Measurements from ENCODE around the gene KCP. TPM values are rescaled to one million over a fixed set of nuclear protein-coding genes. Genes with fewer than 3 reads are reported as not detected.

The KCP gene
- total RNA-seq, 1 experiment from 2014 or later = 2.7 TPM

DNA sequence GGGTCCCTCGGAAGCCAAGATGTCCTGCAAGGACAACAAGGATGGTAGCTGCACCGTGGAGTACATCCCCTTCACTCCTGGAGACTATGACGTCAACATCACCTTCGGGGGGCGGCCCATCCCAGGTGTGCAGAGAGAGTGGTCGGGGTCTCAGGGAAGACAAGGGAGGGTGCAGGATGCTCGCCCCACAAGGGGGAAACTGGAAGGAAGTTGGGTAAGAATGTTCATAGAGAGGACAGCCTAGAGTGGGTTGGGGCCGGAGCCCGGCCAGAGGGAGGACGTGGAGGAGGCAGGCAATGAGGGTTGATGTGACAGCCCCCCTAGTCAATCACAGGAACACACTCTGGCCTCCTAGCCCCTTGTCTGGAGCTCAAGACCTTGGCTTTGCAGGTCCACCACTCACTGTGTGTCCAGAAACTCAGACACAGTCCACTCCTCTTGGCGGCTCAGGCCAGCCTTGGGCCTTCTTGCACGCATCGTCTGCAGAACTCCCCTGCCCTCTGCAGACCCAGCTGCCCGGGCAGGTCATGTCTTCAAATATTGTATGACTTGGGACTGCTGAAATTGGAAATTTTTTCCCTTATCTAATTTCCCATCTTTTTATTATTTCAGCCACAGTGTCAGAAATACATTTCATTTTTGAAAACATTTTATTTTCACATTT, 63.6 kb downstream of the KCP start:
- Mint-ChIP-seq H3K27ac (no peak overlapping the region), H3K4me1 (peaks cover 2% of the 10 kb centered on the region), H3K27me3 (ENCODE audit: low read depth) (no peaks in the 10 kb centered on the region), H3K9me3 (no peaks in the 10 kb centered on the region), H3K4me3 (no peak overlapping the region), H3K36me3 (no peaks in the 10 kb centered on the region)
- DNase-seq (ENCODE audit: low spot score) (no peak), ATAC-seq (no peak)
- CTCF ChIA-PET = interaction anchor here (0.6 to 1.3 kb wide), 3 partner anchors 16 to 177 kb away, joined by 3 to 4 read pairs (median 3); no protein-coding TSS in a partner anchor
- POLR2A ChIA-PET = no interaction called here
- TF ChIP-seq, protein P1, sequence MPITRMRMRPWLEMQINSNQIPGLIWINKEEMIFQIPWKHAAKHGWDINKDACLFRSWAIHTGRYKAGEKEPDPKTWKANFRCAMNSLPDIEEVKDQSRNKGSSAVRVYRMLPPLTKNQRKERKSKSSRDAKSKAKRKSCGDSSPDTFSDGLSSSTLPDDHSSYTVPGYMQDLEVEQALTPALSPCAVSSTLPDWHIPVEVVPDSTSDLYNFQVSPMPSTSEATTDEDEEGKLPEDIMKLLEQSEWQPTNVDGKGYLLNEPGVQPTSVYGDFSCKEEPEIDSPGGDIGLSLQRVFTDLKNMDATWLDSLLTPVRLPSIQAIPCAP (CRISPR knock-in tag; IDR thresholded peaks at IDR 0.05) = no peak
- TF ChIP-seq, protein P2, sequence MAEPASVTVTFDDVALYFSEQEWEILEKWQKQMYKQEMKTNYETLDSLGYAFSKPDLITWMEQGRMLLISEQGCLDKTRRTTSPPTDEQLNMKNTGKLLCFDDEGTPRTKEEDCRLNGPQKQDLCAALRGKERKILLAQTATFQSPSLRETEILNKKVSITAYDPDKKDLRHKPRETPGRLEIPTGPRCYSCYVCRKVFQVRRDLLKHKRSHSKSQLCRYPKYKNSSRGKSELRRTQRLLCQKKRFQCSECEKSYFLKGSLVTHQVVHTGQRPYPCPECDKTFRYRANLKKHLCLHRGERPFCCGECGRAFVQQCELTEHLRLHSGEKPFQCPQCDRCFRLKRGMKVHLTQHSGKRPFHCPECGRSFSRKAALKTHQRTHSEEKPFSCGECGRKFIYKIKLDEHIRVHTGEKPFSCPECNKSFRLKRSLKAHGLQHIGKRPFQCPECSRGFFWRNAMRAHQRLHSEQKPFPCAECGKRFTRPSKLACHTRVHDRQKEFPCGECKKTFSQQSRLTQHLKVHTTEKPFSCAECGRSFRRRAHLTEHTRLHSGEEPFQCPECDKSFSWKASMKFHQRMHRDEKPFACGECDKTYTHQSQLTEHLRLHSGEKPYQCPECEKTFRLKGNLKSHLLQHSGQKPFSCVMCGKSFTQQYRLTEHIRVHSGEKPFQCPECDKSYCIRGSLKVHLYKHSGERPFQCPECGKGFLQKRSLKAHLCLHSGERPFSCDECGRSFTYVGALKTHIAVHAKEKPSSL (CRISPR knock-in tag; conservative IDR thresholded peaks at IDR 0.05) = no peak
- TF ChIP-seq JUN (CRISPR knock-in tag; IDR thresholded peaks at IDR 0.05) = no peak
- no peak for TF ChIP-seq SOX15 (CRISPR knock-in tag; IDR thresholded peaks at IDR 0.05)
- no peak for TF ChIP-seq NFATC4 (CRISPR knock-in tag; IDR thresholded peaks at IDR 0.05)
- TF ChIP-seq, protein P3, sequence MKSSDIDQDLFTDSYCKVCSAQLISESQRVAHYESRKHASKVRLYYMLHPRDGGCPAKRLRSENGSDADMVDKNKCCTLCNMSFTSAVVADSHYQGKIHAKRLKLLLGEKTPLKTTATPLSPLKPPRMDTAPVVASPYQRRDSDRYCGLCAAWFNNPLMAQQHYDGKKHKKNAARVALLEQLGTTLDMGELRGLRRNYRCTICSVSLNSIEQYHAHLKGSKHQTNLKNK (CRISPR knock-in tag; IDR thresholded peaks at IDR 0.05) = no peak
- TF ChIP-seq, protein P4, sequence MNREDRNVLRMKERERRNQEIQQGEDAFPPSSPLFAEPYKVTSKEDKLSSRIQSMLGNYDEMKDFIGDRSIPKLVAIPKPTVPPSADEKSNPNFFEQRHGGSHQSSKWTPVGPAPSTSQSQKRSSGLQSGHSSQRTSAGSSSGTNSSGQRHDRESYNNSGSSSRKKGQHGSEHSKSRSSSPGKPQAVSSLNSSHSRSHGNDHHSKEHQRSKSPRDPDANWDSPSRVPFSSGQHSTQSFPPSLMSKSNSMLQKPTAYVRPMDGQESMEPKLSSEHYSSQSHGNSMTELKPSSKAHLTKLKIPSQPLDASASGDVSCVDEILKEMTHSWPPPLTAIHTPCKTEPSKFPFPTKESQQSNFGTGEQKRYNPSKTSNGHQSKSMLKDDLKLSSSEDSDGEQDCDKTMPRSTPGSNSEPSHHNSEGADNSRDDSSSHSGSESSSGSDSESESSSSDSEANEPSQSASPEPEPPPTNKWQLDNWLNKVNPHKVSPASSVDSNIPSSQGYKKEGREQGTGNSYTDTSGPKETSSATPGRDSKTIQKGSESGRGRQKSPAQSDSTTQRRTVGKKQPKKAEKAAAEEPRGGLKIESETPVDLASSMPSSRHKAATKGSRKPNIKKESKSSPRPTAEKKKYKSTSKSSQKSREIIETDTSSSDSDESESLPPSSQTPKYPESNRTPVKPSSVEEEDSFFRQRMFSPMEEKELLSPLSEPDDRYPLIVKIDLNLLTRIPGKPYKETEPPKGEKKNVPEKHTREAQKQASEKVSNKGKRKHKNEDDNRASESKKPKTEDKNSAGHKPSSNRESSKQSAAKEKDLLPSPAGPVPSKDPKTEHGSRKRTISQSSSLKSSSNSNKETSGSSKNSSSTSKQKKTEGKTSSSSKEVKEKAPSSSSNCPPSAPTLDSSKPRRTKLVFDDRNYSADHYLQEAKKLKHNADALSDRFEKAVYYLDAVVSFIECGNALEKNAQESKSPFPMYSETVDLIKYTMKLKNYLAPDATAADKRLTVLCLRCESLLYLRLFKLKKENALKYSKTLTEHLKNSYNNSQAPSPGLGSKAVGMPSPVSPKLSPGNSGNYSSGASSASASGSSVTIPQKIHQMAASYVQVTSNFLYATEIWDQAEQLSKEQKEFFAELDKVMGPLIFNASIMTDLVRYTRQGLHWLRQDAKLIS (CRISPR knock-in tag; IDR thresholded peaks at IDR 0.05; ENCODE audit: borderline replicate concordance) = no peak
- no peak for TF ChIP-seq KAT7 (CRISPR knock-in tag; IDR thresholded peaks at IDR 0.05; ENCODE audit: borderline replicate concordance)
- TF ChIP-seq PRRX2 (CRISPR knock-in tag; IDR thresholded peaks at IDR 0.05) = no peak
- no peak for TF ChIP-seq ZNF317 (CRISPR knock-in tag; IDR thresholded peaks at IDR 0.05; ENCODE audit: borderline replicate concordance, low read depth)
- no peak for TF ChIP-seq TCF7 (CRISPR knock-in tag; IDR thresholded peaks at IDR 0.05; ENCODE audit: low read depth)
- TF ChIP-seq, protein P5, sequence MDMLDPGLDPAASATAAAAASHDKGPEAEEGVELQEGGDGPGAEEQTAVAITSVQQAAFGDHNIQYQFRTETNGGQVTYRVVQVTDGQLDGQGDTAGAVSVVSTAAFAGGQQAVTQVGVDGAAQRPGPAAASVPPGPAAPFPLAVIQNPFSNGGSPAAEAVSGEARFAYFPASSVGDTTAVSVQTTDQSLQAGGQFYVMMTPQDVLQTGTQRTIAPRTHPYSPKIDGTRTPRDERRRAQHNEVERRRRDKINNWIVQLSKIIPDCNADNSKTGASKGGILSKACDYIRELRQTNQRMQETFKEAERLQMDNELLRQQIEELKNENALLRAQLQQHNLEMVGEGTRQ (CRISPR knock-in tag; IDR thresholded peaks at IDR 0.05) = no peak
- TF ChIP-seq TEAD4 (CRISPR knock-in tag; IDR thresholded peaks at IDR 0.05) = no peak

DNA sequence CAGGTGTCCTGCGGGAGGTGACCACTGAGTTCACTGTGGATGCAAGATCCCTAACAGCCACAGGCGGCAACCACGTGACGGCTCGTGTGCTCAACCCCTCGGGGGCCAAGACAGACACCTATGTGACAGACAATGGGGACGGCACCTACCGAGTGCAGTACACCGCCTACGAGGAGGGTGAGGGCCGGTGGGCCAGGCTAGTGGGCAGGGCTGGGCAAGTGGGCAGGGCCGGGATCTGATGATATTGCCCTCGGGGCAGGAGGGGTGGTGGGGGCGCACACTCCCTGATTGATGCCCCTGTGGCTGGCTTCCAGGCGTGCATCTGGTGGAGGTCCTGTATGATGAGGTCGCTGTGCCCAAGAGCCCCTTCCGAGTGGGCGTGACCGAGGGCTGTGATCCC, 64.5 kb downstream of the KCP start:
- POLR2A ChIA-PET = no interaction called here
- DNase-seq (ENCODE audit: low spot score) = no peak
- Mint-ChIP-seq H3K4me1 (peaks cover 8% of the 10 kb centered on the region), H3K27me3 (ENCODE audit: low read depth) (no peaks in the 10 kb centered on the region; the same call in 1 of the 2 replicates), H3K27ac (no peak overlapping the region), H3K9me3 (no peaks in the 10 kb centered on the region), H3K36me3 (no peaks in the 10 kb centered on the region), H3K4me3 (no peak overlapping the region)
- ATAC-seq = no peak
- CTCF ChIA-PET = no interaction called here
- TF ChIP-seq MXD4 (CRISPR knock-in tag; IDR thresholded peaks at IDR 0.05; ENCODE audit: borderline replicate concordance) (no peak), IRF2 (CRISPR knock-in tag; IDR thresholded peaks at IDR 0.05; ENCODE audit: borderline replicate concordance, low read depth) (no peak), ZNF232 (CRISPR knock-in tag; IDR thresholded peaks at IDR 0.05) (no peak), CREM (CRISPR knock-in tag; IDR thresholded peaks at IDR 0.05) (no peak), NR3C1 (CRISPR knock-in tag; conservative IDR thresholded peaks at IDR 0.05; ENCODE audit: low read depth) (no peak), GABPB1 (CRISPR knock-in tag; IDR thresholded peaks at IDR 0.05) (no peak), CREB1 (CRISPR knock-in tag; IDR thresholded peaks at IDR 0.05) (no peak)
- TF ChIP-seq, protein P6, sequence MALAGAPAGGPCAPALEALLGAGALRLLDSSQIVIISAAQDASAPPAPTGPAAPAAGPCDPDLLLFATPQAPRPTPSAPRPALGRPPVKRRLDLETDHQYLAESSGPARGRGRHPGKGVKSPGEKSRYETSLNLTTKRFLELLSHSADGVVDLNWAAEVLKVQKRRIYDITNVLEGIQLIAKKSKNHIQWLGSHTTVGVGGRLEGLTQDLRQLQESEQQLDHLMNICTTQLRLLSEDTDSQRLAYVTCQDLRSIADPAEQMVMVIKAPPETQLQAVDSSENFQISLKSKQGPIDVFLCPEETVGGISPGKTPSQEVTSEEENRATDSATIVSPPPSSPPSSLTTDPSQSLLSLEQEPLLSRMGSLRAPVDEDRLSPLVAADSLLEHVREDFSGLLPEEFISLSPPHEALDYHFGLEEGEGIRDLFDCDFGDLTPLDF (CRISPR knock-in tag; IDR thresholded peaks at IDR 0.05) = no peak
- TF ChIP-seq, protein P7, sequence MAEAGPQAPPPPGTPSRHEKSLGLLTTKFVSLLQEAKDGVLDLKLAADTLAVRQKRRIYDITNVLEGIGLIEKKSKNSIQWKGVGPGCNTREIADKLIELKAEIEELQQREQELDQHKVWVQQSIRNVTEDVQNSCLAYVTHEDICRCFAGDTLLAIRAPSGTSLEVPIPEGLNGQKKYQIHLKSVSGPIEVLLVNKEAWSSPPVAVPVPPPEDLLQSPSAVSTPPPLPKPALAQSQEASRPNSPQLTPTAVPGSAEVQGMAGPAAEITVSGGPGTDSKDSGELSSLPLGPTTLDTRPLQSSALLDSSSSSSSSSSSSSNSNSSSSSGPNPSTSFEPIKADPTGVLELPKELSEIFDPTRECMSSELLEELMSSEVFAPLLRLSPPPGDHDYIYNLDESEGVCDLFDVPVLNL (CRISPR knock-in tag; IDR thresholded peaks at IDR 0.05; ENCODE audit: borderline replicate concordance, low read depth) = no peak
- TF ChIP-seq, protein P8, sequence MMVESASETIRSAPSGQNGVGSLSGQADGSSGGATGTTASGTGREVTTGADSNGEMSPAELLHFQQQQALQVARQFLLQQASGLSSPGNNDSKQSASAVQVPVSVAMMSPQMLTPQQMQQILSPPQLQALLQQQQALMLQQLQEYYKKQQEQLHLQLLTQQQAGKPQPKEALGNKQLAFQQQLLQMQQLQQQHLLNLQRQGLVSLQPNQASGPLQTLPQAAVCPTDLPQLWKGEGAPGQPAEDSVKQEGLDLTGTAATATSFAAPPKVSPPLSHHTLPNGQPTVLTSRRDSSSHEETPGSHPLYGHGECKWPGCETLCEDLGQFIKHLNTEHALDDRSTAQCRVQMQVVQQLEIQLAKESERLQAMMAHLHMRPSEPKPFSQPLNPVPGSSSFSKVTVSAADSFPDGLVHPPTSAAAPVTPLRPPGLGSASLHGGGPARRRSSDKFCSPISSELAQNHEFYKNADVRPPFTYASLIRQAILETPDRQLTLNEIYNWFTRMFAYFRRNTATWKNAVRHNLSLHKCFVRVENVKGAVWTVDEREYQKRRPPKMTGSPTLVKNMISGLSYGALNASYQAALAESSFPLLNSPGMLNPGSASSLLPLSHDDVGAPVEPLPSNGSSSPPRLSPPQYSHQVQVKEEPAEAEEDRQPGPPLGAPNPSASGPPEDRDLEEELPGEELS (CRISPR knock-in tag; IDR thresholded peaks at IDR 0.05) = no peak
